Right forelimb (tissue), 1 donor: ENCODE data around the gene SMAP1.
A peak's percentile ranks its signal among the peaks of the same experiment; 100 is the strongest.

ENCODE experiments used
- DNase-seq: peaks from one replicate; pipeline ENCODE4 v3.0.0-alpha.2; 2018

Gene SMAP1

DNA sequence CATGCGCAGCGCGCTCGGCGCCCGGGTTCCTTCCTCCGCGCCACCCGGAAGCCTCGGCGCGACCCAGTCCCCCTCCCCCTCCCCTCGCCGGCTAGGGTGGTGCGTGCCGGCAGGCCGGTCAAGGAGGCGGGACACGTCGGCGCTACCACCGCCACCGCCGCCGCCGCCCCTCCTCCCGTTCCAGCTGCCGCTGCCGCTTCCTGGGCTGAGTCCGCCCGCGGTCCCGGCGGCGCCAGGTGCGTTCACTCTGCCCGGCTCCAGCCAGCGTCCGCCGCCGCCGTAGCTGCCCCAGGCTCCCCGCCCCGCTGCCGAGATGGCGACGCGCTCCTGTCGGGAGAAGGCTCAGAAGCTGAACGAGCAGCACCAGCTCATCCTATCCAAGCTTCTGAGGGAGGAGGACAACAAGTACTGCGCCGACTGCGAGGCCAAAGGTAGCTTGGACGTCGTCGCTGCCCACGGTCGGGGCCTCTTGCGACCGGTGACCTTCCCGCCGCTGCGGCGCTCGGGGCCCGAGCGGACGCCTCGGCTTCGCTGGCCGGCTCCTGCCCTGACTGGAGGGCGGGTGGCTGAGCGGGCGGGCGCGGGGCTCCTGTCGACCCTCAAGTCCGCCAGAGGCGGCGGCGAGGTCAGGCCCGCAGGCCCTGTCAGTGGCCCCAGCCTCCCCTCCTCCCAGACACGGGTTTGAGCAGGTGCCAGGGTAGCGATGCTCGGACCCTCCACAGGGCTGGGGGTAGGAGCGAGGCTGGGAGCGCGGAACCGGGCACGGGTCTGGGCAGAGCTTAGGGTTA, at the start of gene SMAP1:
Gene SMAP1, plus strand, starts transcription at position 173 of the 788 bp plus-strand sequence. Its CDS starts 141 bp downstream, at position 314.
- DNase-seq: peak; percentile 96

DNA sequence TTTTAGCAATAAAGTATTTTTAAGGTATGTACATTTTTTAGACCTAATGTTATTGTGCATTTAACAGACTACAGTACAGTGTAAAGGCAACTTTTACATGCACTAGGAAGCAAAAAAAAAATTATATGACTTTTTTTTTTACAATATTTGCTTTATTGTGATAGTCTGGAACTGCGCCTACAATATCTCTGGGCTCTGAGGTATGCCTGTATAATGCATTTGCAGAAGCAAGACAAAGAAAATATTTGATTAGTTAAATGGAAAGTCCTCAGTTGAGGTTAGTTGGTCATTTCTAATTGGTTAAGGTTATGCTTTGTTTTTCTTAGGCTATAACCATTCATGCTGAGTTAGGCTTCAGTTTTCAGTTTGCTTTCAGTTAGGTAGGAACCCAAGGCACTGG, 46.9 kb upstream of the SMAP1 start:
- DNase-seq: no peak

DNA sequence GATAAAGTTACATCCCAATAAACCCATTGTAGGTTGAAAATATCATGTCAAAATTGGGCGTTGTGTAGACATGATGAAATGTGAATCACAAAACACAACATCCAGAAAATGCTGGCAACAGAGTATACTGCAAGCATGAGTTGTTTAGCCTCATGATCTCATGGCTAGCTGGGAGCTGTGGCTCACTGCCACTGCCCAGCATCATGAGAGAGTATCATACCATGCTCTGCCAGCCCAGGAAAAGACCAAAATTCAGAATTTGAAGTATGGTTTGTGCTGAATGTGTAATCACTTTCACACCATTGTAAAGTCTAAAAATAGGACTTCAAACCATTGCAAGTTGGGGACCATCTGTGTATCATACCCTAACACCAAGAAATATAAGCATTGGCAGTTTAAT, 45.2 kb upstream of the SMAP1 start:
- no peak for DNase-seq

- no peak for DNase-seq
Observed at GRCh38 chr6:70625436-70625835, 42.2 kb upstream of the SMAP1 start.

GRCh38 chr6:70627500-70628254, 40.0 kb upstream of the SMAP1 start:
- DNase-seq: no peak

- DNase-seq: no peak
Observed at GRCh38 chr6:70629929-70630328, 37.8 kb upstream of the SMAP1 start.

GRCh38 chr6:70633870-70634269, 33.8 kb upstream of the SMAP1 start:
- DNase-seq: no peak

- DNase-seq: no peak
Observed at GRCh38 chr6:70636596-70636995, 31.1 kb upstream of the SMAP1 start.

DNA sequence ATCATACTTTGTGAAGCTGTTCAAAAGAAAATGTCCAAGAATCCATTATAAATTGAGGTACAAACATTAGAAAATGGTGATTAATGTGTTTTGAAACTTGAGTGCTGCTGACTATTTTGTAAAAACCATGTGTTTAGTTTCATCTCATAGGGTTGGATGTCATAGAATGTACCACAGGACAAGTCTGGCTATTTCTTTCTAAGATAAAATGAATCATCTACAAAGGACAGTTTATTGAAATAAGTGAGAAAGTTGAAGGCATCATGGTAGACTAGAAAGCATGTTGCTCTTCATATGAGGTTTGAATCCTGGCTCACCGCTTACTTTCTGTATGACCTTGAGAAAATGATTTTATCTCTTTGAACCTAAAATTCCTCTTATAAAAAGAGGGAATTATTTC, 29.2 kb upstream of the SMAP1 start:
- DNase-seq: no peak

DNA sequence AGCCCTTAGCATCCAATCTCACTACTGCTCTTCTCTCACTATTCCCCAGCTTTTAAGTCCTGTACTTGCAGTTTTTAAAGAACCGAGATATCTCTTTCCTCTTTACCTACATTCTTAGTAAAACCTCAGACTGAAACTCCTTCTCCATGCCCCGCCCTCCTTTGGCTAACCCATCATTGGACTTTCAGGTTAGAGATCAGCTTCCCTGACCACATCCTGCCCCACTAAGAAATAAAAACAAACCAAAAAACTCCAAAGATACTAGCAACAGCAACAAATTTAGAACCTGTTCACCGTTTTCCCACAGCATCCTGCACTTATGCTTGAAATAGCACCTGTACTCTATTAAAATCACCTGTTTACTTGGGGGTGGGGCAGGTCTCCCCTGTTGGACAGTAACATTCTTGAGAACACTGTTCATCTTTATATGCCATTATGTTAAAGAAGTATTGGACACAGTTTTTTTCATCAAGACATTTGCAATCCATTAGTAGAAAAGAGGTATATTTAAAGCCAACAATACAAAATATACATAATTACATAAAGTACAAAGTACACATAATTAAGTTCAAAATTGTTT, 16.3 kb upstream of the SMAP1 start:
- DNase-seq: no peak

DNA sequence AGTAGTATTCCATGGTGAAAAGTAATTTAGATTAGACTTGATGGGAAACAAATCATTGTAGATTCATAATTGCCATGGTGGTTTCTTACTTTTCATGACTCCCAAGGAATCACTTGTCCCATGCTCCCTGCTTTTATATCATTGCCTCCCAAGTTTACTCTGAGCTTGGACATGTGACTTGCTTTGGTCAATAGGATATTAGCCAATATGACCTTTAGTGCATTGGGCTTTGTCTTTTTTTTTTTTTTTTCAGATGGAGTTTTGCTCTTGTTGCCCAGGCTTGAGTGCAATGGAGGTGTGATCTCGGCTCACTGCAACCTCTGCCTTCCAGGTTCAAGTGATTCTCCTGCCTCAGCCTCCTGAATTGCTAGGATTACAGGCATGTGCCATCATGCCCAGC, 15.5 kb upstream of the SMAP1 start:
- DNase-seq: no peak

DNA sequence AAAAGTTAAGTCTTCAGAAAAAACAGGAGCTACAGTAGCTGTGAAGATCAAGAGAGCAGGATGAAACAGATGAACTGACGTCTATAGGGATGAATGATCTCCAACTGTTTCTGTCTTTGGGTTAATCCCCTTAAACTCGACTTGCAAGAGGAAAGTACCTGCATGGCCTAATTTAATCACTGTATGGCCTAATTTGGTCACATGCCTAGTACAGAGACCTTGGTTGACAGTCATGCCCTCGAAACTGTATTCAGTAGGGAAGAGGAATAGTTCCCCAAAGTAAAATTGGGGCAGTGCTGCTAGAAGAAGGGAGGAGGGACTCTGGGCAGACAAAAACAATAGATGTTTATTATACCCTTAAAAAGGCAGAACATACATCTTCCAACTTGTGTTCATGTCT, 10.0 kb upstream of the SMAP1 start:
- no peak for DNase-seq

GRCh38 chr6:70663881-70664466, 3.7 kb upstream of the SMAP1 start:
- no peak for DNase-seq

DNA sequence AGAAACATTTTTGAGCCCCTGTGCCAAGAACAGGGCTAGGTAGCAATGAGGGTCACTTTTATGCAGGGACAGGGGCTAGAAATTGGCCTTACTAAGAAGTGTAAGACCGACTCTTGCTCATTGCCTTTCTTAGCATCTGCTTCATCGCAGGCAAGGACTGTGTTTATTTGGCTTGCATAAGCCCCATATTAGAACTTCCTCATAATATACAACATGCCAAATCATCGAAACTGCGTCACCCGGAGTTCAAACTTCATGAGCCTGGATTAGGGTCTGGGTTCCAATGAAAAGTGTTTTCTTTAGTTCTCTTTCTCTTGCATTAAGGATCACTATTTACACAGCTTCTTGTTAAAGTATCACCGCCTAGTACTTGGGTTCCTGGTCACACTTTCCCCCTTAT, 977 bp upstream of the SMAP1 start:
- DNase-seq: no peak

GRCh38 chr6:70667256-70667710, 400 bp upstream of the SMAP1 start:
- no peak for DNase-seq

DNA sequence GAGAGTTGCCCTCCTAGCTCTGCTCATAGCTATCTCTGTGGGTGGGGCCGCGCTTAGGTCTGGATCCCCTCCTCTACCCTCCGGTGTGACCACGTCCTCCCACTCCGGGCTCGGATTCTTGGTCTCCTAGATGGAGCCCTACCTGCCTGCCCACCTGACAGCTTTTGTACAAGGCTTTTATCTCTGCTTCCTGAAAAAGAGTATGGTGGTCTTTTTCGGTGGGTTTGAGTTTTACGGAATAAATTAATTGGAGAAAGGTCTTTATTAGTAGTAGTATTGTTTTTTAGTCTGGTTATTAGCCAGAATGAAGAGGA, 773 bp downstream of the SMAP1 start:
- no peak for DNase-seq

- no peak for DNase-seq
Observed at GRCh38 chr6:70669133-70669532, 1.4 kb downstream of the SMAP1 start.

- DNase-seq: no peak
Observed at GRCh38 chr6:70672549-70672948, 4.9 kb downstream of the SMAP1 start.

- no peak for DNase-seq
Observed at GRCh38 chr6:70673054-70673453, 5.4 kb downstream of the SMAP1 start.

GRCh38 chr6:70673601-70674000, 5.9 kb downstream of the SMAP1 start:
- DNase-seq: no peak

DNA sequence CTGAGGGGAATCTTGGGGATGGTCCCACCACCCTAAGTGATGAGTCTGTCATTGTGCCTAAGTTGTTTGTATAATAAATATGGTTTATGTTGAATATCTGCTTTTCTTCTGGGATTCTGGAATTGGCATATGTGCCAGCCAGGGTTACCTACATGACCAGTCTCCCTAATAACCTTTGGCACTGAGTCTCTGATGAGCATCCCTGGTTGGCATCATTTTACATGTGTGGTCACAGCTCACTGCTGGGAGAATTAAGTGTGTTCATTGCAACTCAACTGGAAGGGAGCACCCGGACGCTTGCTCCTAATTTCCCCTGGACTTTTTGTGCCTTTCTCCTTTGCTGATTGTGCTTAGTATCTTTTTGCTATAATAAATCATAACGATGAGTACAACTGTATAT, 8.1 kb downstream of the SMAP1 start:
- no peak for DNase-seq

DNA sequence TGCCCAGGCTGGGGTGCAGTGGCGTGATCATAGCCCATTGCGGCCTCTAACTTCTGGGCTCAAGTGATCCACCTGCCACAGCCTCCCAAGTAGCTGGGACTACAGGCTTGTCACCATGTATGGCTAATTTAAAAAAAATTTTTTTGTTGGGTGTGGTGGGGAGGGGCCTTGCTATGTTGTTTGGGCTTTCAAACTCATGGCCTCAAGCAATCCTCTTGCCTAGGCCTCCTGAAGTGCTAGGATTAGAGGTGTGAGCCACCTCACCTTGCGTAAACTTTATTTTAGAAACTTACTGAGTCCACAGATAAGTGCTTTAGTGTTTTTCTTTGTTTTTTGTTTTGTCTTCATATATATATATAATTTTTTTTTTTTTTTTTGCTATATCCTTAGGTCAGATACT, 9.1 kb downstream of the SMAP1 start:
- no peak for DNase-seq

DNA sequence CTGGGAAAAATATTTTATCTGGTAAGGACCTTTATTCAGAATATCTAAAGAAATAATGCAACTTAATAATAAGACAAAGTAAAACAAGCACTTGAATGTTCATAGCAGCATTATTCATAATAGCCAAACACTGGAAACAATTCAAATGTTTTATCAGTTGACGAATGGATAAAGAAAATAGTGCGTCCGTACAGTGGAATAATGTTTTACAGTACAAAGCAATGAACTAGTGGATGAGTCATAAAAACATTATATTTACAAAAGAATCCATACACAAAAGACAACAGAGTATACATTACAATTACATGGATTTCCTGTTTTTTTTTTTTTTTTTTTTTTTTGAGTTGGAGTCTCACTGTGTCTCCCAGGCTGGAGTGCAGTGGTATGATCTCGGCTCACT, 12.7 kb downstream of the SMAP1 start:
- no peak for DNase-seq
